ENCODE data around the gene TMEM30A.

The TMEM30A gene

DNA sequence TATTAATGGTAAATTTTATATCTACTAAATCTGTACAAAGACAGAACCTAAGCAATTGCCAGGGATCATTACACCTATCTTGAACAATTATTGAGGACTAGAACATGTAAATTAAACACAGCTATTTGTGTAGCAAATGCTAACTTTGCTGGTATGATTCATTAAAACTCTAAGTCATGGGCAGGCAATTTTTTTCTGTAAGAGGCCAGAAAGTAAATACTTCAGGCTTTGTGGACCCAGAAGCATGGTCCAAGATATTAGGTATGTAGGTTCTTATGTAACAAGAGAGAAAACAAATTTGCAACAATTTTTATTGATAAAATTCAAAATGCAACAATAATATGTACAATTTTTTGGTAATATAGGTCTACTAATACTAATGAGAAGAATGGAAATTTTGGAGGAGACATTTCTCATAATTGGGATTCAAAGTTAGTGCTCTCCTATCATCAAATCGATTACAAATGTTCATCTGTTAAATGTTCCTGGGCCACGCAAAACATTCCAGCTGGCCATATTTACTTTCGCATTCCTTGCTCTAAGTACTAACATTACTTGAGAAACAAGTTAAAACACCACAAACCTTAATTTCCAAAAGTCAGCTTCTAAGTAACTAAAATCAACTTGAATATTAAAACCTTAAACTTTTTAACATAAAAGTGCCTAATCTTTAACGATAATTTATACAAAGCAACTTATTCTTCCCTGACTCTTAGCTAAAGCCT is 4.3 kb downstream of the TMEM30A start:
- POLR2A ChIA-PET, result no interaction called here
- CTCF ChIA-PET, result interaction anchor here (1.3 to 5.7 kb wide), 2 partner anchors 10 to 13 kb away, joined by 6 to 41 read pairs; no protein-coding TSS in a partner anchor
- TF ChIP-seq, protein P1, sequence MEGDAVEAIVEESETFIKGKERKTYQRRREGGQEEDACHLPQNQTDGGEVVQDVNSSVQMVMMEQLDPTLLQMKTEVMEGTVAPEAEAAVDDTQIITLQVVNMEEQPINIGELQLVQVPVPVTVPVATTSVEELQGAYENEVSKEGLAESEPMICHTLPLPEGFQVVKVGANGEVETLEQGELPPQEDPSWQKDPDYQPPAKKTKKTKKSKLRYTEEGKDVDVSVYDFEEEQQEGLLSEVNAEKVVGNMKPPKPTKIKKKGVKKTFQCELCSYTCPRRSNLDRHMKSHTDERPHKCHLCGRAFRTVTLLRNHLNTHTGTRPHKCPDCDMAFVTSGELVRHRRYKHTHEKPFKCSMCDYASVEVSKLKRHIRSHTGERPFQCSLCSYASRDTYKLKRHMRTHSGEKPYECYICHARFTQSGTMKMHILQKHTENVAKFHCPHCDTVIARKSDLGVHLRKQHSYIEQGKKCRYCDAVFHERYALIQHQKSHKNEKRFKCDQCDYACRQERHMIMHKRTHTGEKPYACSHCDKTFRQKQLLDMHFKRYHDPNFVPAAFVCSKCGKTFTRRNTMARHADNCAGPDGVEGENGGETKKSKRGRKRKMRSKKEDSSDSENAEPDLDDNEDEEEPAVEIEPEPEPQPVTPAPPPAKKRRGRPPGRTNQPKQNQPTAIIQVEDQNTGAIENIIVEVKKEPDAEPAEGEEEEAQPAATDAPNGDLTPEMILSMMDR (IDR thresholded peaks at IDR 0.05; ENCODE audit: control extremely low read depth, extremely low read depth, low read depth, missing control alignments), result no peak
- DNase-seq (ENCODE audit: extremely low spot score), result no peak

DNA sequence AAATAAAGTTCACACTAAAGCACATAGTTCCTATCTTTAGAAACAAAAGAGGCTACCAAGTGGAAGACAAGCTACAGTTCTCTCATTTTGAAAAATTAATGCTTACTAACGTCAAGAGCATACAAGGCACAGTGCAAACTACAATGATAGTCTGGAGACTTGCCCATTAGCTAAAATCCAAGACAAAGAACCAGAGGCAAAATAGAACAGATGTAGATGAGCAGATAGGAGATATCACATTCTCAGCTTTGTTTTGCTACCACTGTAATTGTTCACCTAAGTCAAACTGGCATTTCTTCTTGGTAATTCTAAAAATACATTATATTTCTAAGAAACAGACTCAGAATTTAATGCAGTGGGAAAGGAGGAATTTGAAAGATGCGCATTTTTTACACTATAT is 5.2 kb downstream of the TMEM30A start:
- ChIA-PET CTCF (interaction anchor here (1.1 to 5.7 kb wide), 4 partner anchors 9 to 247 kb away, joined by 3 to 41 read pairs (median 6); no protein-coding TSS in a partner anchor), POLR2A (no interaction called here)
- DNase-seq (ENCODE audit: extremely low spot score), result no peak
- TF ChIP-seq, protein P1 (IDR thresholded peaks at IDR 0.05; ENCODE audit: control extremely low read depth, extremely low read depth, low read depth, missing control alignments), result no peak

- no peak for DNase-seq (ENCODE audit: extremely low spot score)
- ChIA-PET POLR2A (no interaction called here), CTCF (interaction anchor here (1.1 to 5.7 kb wide), 6 partner anchors 8 to 261 kb away, joined by 3 to 41 read pairs (median 4); no protein-coding TSS in a partner anchor)
- TF ChIP-seq, protein P1 (IDR thresholded peaks at IDR 0.05; ENCODE audit: control extremely low read depth, extremely low read depth, low read depth, missing control alignments), result no peak
Observed at GRCh38 chr6:75278474-75279077, 6.0 kb downstream of the TMEM30A start.

GRCh38 chr6:75275067-75275466 is 9.5 kb downstream of the TMEM30A start:
- no peak for DNase-seq (ENCODE audit: extremely low spot score)
- ChIA-PET CTCF (interaction anchor here (1.3 to 5.7 kb wide), 3 partner anchors 8 to 252 kb away, joined by 3 to 41 read pairs (median 6); no protein-coding TSS in a partner anchor), POLR2A (interaction anchor here (0.8 kb wide), 1 partner anchor 10 kb away, joined by 3 read pairs; the partner anchor contains the start of gene TMEM30A)
- TF ChIP-seq, protein P1 (IDR thresholded peaks at IDR 0.05; ENCODE audit: control extremely low read depth, extremely low read depth, low read depth, missing control alignments), result no peak

DNA sequence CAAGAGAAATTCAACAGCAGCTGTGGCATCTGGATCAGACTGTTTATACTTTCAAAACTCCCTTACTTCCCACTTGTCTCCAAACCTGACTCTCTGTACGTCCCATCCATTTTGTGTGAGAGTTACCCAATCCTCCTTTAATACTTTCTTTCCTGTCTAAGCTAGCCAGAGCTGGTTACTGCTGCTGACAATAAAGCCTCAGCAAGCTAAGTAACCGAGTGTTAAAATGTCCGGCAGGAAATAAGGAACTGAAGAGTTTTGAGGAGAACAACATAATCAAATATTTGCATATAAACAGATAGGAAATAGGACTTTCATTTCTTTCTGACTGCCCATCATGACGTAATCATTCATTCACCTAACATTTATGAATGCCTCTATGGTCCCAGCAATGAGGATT is 11.6 kb downstream of the TMEM30A start:
- POLR2A ChIA-PET, result no interaction called here
- CTCF ChIA-PET, result interaction anchor here (0.7 to 2.9 kb wide), 4 partner anchors 9 to 719 kb away, joined by 3 to 9 read pairs (median 4); no protein-coding TSS in a partner anchor
- no peak for DNase-seq (ENCODE audit: extremely low spot score)
- TF ChIP-seq, protein P1 (IDR thresholded peaks at IDR 0.05; ENCODE audit: control extremely low read depth, extremely low read depth, low read depth, missing control alignments), result no peak

DNA sequence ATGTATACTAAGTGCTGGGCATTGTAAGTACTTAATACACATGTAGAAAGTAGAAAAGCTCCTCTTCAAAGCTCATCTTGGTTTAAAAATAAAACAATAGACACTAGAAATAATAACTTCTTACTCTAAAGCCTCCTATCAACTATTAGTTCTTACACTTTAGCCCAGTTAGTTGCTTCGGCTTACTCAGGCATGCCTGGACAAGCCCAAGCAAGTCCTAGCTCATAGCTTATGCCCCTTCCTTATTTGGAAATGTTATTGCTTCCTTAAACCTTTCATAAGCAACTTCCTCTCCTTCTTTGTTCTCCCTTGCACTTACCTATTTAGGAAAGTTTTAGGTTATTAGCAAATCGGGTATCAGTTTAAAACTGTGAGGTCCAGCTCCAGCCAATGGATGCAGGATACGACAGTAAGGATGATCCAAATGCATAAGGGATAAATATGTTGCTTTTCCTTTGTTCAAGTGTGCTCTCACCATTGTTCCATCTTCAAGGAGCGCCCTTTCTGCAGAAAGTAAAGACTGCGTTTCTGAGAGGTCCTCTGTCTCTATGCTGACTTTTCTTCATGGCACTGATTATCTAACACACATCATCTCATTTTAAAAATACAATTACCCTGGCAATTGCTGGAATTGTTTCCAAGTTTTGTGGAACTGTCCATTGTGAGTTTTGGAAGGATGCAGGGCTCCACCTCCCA is 12.3 kb downstream of the TMEM30A start:
- POLR2A ChIA-PET, result no interaction called here
- DNase-seq (ENCODE audit: extremely low spot score), result no peak
- CTCF ChIA-PET, result interaction anchor here (1.7 to 3.5 kb wide), 3 partner anchors 10 to 255 kb away, joined by 6 to 14 read pairs (median 9); no protein-coding TSS in a partner anchor
- TF ChIP-seq, protein P1 (IDR thresholded peaks at IDR 0.05; ENCODE audit: control extremely low read depth, extremely low read depth, low read depth, missing control alignments), result no peak

All from GM10248 (cell line).